CD4-positive, alpha-beta T cell (primary cell): ENCODE data around the gene FAM107B. TPM values are rescaled to one million over a fixed set of nuclear protein-coding genes. Genes with fewer than 3 reads are reported as not detected.

Source experiments
- ATAC-seq: fragments of 200-7000 bp; cut with Tn5 transposase; one replicate; pipeline ENCODE4 v1.10.0; 2022; ENCODE audit warnings: mild to moderate bottlenecking; ENCODE audit not compliant: poor library complexity
- CTCF ChIA-PET: fragments of 350-600 bp; sonication (Branson Sonifier 250); formaldehyde crosslinking; loops from one replicate; lab custom pipeline; 2021; ENCODE audit warnings: antibody characterized with exemption, inconsistent platforms; lab: Charles Lee
- POLR2A ChIA-PET: fragments of 350-600 bp; sonication (Branson Sonifier 250); formaldehyde crosslinking; loops from one replicate; lab custom pipeline; 2021; ENCODE audit warnings: antibody characterized with exemption, inconsistent platforms; lab: Charles Lee
- DNase-seq, 14 experiments: peaks; one replicate each; pipeline ENCODE4 v3.0.0-alpha.2; 2013 to 2020; ENCODE audit warnings: mixed read lengths in 2 of 14
- H3K27ac ChIP-seq, 2 donors: one replicate each; pipeline versions ENCODE4 v1.5.1 to v1.7.0; 2013; ENCODE audit warnings: low read length in 2 of 2, low read depth in 1 of 2, mild to moderate bottlenecking in 1 of 2
- H3K27me3 ChIP-seq, 2 experiments: 1 replicate in 1 of 2; 2 replicates in 1 of 2; pipeline versions ENCODE4 v1.6.1 to v1.7.0; 2013; ENCODE audit warnings: low read length in 2 of 2, control low read depth in 1 of 2, mild to moderate bottlenecking in 1 of 2, moderate library complexity in 1 of 2; ENCODE audit not compliant: insufficient read depth in 2 of 2, control insufficient read depth in 1 of 2
- H3K36me3 ChIP-seq: one replicate; pipeline ENCODE4 v1.6.1; 2013; ENCODE audit warnings: low read length, control low read depth; ENCODE audit not compliant: insufficient read depth
- H3K4me1 ChIP-seq: one replicate; pipeline ENCODE4 v1.6.1; 2013; ENCODE audit warnings: low read length, control low read depth; ENCODE audit not compliant: insufficient read depth
- H3K4me3 ChIP-seq: one replicate; pipeline ENCODE4 v1.5.1; 2013; ENCODE audit warnings: mild to moderate bottlenecking, low read length, moderate library complexity
- H3K9me3 ChIP-seq, 2 experiments: 1 replicate in 1 of 2; 2 replicates in 1 of 2; pipeline versions ENCODE4 v1.6.1 to v1.7.0; 2013; ENCODE audit warnings: low read length in 2 of 2, mild to moderate bottlenecking in 2 of 2, control low read depth in 1 of 2, moderate library complexity in 1 of 2; ENCODE audit not compliant: control insufficient read depth in 1 of 2, insufficient read depth in 1 of 2
- H3K27ac Mint-ChIP-seq: one replicate; pipeline ENCODE4 v1.8.0; 2020; ENCODE audit warnings: mixed read lengths
- H3K27me3 Mint-ChIP-seq: one replicate; pipeline ENCODE4 v1.8.0; 2021; ENCODE audit warnings: mixed read lengths
- H3K36me3 Mint-ChIP-seq: one replicate; pipeline ENCODE4 v1.8.0; 2021; ENCODE audit warnings: low read depth, mixed read lengths
- H3K4me1 Mint-ChIP-seq: one replicate; pipeline ENCODE4 v1.8.0; 2021; ENCODE audit warnings: low read depth, mixed read lengths
- H3K4me3 Mint-ChIP-seq: one replicate; pipeline ENCODE4 v1.8.0; 2020; ENCODE audit warnings: mild to moderate bottlenecking, mixed read lengths
- H3K9me3 Mint-ChIP-seq: one replicate; pipeline ENCODE4 v1.8.0; 2020; ENCODE audit warnings: mixed read lengths
- CTCF ChIP-seq: fragments of 200-600 bp; IDR thresholded peaks from one replicate; pipeline ENCODE4 v1.8.0; 2022; ENCODE audit warnings: antibody characterized with exemption, mild to moderate bottlenecking
- intact Hi-C, 2 experiments: fragments of 100-400 bp; cut with DNase I in 1 of 2; cut with micrococcal nuclease in 1 of 2; formaldehyde crosslinking; loops; one replicate each; pipeline versions ENCODE4 v1.15.1 to v1.9.0; 2023 to 2025; cut with DNase I, micrococcal nuclease
- total RNA-seq, 174 experiments: library from RNA in 2 of 174; stranded (reverse) in 2 of 174; gene quantifications; one replicate each; pipeline ENCODE4 v1.2.3 and lab custom pipeline; 2021 to 2026

Gene FAM107B
- total RNA-seq, 2 experiments from 2014 or later, result 261 to 262 TPM

- no peaks in the 10 kb centered on the region for H3K9me3 ChIP-seq
- no peak overlapping the region for H3K4me3 ChIP-seq
- DNase-seq, result no peak
- H3K27ac Mint-ChIP-seq, result no peak overlapping the region
- no peaks in the 10 kb centered on the region for H3K9me3 Mint-ChIP-seq
- ATAC-seq, result no peak
- intact Hi-C loops, result no loop called here
- CTCF ChIA-PET, result no interaction called here
- no peak overlapping the region for H3K27ac ChIP-seq
- peaks cover 21% of the 10 kb centered on the region for H3K4me1 Mint-ChIP-seq
- no peaks in the 10 kb centered on the region for H3K36me3 ChIP-seq
- H3K36me3 Mint-ChIP-seq, result no peaks in the 10 kb centered on the region
- H3K27me3 Mint-ChIP-seq, result no peaks in the 10 kb centered on the region
- POLR2A ChIA-PET, result no interaction called here
- H3K4me1 ChIP-seq, result no peaks in the 10 kb centered on the region
- no peaks in the 10 kb centered on the region for H3K27me3 ChIP-seq
- no peak overlapping the region for H3K4me3 Mint-ChIP-seq
- no peak for TF ChIP-seq CTCF
These were observed 38.1 kb downstream of the FAM107B start for GRCh38 chr10:14736600-14737081.

- Histone ChIP-seq H3K4me3 (no peak overlapping the region), H3K27me3 (no peaks in the 10 kb centered on the region), H3K9me3 (no peaks in the 10 kb centered on the region), H3K36me3 (no peaks in the 10 kb centered on the region), H3K4me1 (no peaks in the 10 kb centered on the region), H3K27ac (no peak overlapping the region)
- DNase-seq, result no peak
- Mint-ChIP-seq H3K27me3 (no peaks in the 10 kb centered on the region), H3K4me1 (peaks cover 18% of the 10 kb centered on the region), H3K9me3 (no peaks in the 10 kb centered on the region), H3K4me3 (no peak overlapping the region), H3K36me3 (no peaks in the 10 kb centered on the region), H3K27ac (no peak overlapping the region)
- intact Hi-C loops, result no loop called here
- ChIA-PET CTCF (no interaction called here), POLR2A (no interaction called here)
- no peak for TF ChIP-seq CTCF
- no peak for ATAC-seq
These were observed 38.7 kb downstream of the FAM107B start for GRCh38 chr10:14736043-14736442.

GRCh38 chr10:14731875-14732512, 42.7 kb downstream of the FAM107B start:
- DNase-seq (no peak), ATAC-seq (no peak)
- ChIA-PET POLR2A (no interaction called here), CTCF (no interaction called here)
- Mint-ChIP-seq H3K27me3 (no peaks in the 10 kb centered on the region), H3K27ac (no peak overlapping the region), H3K36me3 (no peaks in the 10 kb centered on the region), H3K4me3 (no peak overlapping the region), H3K9me3 (no peaks in the 10 kb centered on the region), H3K4me1 (peaks cover 13% of the 10 kb centered on the region)
- intact Hi-C loops, result no loop called here
- H3K4me1 ChIP-seq, result no peaks in the 10 kb centered on the region
- no peak overlapping the region for H3K4me3 ChIP-seq
- H3K9me3 ChIP-seq, result no peaks in the 10 kb centered on the region
- H3K27me3 ChIP-seq, result no peaks in the 10 kb centered on the region
- H3K27ac ChIP-seq, result no peak overlapping the region
- H3K36me3 ChIP-seq, result no peaks in the 10 kb centered on the region
- no peak for TF ChIP-seq CTCF
